GM18499 (cell line): Measurements from ENCODE around the gene PRR19.
"Not testable (repeated sequence)": the region's sequence is repeated elsewhere in the genome, so short reads cannot be mapped to it uniquely, and the experiment has no call there.

Experiments used
- ATAC-seq: cut with Tn5 transposase; IDR thresholded peaks from one replicate; pipeline ENCODE4 v1.9.1; 2021; ENCODE audit warnings: moderate number of reproducible peaks; ENCODE audit not compliant: insufficient read depth, unreplicated experiment

Gene PRR19

DNA sequence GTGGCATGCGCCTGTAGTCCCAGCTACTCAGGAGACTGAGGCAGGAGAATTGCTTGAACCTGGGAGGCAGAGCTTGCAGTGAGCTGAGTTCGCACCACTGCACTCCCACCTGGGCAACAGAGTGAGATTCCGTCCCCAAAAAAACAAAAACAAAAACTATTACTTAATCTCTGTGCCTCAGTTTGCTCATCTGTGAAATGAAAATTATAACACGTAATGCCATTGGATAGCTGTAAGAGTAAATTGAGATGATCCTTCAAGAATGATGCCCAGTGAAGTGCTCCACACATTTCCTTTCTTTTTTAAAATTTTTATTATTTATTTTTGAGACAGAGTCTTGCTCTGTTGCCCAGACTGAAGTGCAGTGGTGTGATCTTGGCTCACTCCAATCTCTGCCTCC is 38.0 kb downstream of the PRR19 start:
- ATAC-seq: not testable (repeated sequence)

DNA sequence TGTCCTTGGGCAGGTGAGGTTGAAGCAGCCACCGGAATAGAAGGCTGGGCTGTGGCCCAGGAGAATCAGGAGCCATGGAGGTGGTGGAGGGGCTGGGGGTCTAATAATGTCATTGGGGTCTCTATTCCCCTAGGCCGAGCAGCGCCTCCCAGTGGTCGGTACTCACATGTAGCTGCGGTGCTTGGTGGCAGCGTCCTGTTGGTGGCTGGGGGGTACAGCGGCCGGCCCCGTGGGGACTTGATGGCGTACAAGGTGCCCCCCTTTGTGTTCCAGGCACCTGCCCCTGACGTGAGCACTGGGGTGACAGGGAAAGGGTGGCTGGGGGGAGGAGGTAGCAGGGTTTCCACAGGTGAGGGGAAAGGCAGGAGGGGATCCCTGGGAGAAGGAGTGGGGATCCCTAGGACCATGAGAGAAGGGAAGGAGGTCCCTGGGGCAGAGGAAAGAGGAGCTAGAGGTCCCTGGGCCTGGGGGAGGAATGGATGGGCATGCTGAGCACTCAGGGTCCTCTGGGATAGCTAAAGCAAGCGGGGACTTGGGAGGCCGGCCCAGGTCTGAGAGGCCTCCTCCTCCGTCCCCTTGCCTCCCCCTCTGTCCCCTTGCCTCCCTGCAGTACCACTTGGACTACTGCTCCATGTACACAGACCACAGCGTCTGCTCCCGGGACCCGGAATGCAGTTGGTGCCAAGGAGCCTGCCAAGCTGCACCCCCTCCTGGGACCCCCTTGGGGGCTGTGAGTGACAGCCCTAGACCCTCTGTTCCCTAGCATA is 41.6 kb downstream of the PRR19 start:
- no peak for ATAC-seq

DNA sequence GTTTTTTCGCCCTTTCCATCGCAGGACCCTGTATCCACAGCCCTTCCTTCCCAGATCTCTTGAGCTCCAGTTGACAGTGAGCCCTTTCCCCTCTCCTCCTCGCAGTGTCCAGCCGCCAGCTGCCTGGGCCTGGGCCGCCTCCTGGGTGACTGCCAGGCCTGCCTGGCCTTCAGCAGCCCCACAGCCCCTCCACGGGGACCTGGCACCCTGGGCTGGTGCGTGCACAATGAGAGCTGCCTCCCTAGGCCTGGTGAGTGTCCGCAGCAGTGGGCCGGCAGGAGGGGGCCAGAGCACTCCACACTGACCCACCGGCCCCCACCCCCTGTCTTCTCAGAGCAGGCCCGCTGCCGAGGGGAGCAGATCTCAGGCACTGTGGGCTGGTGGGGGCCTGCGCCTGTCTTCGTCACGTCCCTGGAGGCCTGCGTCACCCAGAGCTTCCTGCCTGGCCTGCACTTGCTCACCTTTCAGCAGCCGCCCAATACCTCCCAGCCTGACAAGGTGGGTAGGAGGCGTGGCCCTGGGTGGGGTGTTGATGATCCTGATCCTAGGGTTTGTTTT is 42.5 kb downstream of the PRR19 start:
- no peak for ATAC-seq

GRCh38 chr19:42345191-42345812 is 43.4 kb downstream of the PRR19 start:
- ATAC-seq: no peak

- no peak for ATAC-seq
Observed at GRCh38 chr19:42348211-42348610, 46.3 kb downstream of the PRR19 start.

DNA sequence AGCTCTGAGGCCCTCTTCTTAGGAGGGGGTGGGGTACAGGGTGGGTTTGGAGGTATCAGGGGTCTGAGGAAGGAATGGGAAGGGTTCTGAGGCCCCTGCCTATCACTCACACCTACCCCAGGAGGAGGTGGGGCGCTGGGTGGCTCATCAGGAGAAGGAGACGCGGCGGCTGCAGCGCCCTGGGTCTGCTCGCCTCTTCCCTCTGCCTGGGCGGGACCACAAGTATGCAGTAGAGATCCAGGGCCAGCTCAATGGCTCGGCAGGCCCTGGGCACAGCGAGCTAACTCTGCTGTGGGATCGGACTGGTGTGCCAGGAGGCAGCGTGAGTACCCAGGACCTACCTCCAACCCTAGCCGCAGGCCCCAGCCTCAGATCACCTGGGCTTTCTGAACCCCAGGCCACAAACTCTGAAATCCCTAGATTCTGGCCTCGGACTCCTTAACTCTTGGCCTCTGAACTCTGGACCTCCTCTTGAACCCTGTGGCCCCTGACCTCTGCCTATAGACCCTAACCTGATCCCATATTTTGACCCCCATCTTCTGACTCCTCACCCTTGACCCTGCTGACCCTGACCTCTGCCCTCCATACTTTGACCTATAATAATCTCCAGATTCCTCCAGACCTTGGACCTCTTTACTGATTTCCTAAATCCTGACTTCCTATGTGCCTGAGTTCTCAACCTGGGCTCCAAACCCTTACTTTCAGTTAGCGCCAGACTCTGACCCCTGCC is 47.6 kb downstream of the PRR19 start:
- ATAC-seq: no peak

DNA sequence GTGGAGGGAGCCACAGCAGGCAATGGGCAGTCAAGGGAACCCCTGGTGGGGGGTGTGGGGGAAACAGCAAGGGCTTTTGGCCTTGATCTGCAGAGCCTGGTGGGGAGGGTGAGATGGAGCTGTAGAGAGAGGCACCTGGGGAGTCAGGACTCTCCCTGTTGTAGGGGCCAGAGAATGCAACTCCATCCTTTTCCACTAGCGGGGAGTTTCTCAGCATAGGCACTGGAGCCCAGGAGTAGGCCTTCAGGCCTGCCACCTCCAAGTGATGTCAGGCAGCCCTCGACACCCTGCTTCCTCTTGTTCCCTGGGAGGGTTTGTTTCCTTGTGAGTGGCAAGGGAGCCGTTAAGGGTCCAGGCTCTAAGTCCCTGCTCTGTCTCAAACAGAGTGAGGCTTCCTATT is 48.5 kb downstream of the PRR19 start:
- ATAC-seq: no peak

- no peak for ATAC-seq
Observed at GRCh38 chr19:42351079-42351735, 49.3 kb downstream of the PRR19 start.

GRCh38 chr19:42352301-42353259 is 50.6 kb downstream of the PRR19 start:
- no peak for ATAC-seq

DNA sequence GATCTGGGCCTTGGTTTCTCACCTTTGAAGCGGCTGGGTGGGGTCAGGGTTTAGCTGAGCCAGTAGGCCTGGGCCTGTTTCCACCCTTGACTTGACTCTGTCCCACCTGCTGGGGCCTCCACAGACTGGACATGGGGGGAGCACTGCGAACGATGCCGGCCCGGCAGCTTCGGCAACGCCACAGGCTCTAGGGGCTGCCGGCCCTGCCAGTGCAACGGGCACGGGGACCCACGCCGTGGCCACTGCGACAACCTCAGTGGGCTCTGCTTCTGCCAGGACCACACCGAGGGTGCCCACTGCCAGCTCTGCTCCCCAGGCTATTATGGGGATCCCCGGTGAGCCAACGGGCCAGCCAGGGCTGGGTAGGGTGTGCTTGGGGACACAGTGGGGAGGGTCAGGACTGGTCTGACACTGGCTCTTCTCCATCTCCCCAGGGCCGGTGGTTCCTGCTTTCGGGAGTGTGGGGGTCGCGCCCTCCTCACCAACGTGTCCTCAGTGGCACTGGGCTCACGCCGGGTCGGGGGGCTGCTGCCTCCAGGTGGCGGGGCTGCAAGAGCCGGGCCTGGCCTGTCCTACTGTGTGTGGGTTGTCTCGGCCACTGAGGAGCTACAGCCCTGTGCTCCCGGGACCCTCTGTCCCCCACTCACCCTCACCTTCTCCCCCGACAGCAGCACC is 51.5 kb downstream of the PRR19 start:
- ATAC-seq: no peak

DNA sequence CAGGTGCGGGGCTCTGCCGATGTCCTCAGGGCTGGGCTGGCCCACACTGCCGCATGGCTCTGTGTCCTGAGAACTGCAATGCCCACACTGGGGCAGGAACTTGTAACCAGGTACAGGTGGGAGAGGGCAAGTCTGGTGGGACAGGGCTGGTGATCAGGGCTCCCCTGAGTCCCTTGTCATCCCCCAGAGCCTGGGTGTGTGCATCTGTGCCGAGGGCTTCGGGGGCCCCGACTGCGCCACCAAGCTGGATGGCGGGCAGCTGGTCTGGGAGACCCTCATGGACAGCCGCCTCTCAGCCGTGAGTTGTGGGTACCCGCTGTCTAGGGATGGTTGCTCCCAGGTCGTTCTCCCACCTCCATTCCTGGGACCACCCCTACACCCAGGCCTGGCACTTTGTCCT is 54.0 kb downstream of the PRR19 start:
- ATAC-seq: no peak

DNA sequence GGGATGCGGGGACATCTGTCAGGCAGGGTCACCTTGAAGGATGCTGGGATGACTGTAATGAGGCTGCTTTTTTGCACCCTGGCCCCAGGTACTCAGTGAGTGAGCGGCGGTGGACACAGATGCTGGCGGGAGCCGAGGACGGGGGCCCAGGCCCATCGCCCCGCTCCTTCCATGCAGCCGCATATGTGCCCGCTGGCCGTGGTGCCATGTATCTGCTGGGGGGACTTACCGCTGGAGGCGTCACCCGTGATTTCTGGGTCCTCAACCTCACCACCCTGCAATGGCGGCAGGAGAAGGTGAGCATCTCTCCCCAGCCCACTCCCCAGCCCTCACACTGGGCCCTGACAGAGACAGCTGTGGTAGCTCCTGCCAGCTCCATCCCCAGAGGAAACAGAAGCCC is 54.8 kb downstream of the PRR19 start:
- no peak for ATAC-seq

DNA sequence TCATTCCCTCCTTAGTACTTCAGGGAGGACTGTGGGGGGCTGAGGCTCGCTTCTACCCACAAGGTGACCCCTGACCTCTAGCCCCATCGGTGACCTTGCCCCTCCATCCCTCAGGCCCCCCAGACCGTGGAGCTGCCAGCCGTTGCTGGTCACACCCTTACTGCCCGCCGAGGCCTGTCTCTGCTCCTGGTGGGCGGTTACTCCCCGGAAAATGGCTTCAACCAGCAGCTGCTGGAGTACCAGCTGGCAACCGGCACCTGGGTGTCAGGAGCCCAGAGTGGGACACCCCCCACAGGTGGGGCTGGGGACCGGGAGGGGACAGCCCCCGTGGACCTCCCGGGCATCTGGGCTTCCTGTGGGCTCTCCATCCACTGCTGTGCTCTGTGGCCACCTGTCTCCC is 55.4 kb downstream of the PRR19 start:
- no peak for ATAC-seq
